A673 (cell line): Measurements from ENCODE around the gene ING4. TPM values are rescaled to one million over a fixed set of nuclear protein-coding genes. Genes with fewer than 3 reads are reported as not detected.

Experiments used
- BruUV-seq: library from RNA; stranded (reverse); fragments of 400-500 nt; replicated peaks from 2 replicates; lab custom pipeline; 2021; lab: Mats Ljungman, UMichigan
- CTCF ChIA-PET: fragments of 300-600 bp; sonication (Branson Sonifier 250); formaldehyde crosslinking; loops from one replicate; lab custom pipeline; 2022; ENCODE audit warnings: antibody characterized with exemption; lab: Charles Lee
- POLR2A ChIA-PET: fragments of 300-600 bp; sonication (Branson Sonifier 250); formaldehyde crosslinking; loops from one replicate; lab custom pipeline; 2022; ENCODE audit warnings: antibody characterized with exemption; ENCODE audit not compliant: low non-redundant PET; lab: Charles Lee
- DNase-seq: peaks from one replicate; pipeline ENCODE4 v3.0.0-alpha.2; 2015; ENCODE audit warnings: low spot score
- H3K27ac ChIP-seq: fragments of 200-600 bp; sonication (generic); 2 replicates; pipeline ENCODE4 v1.5.1; 2016; ENCODE audit warnings: mixed run types, low read depth, mild to moderate bottlenecking, mixed read lengths, antibody characterized with exemption, low read length; ENCODE audit not compliant: poor library complexity, severe bottlenecking
- H3K27me3 ChIP-seq: fragments of 200-600 bp; sonication (generic); replicated peaks from 2 replicates; pipeline ENCODE4 v1.6.1; 2017; ENCODE audit warnings: mixed run types, low read depth, mild to moderate bottlenecking, mixed read lengths, antibody characterized with exemption, low read length; ENCODE audit not compliant: insufficient read depth, poor library complexity
- H3K36me3 ChIP-seq: fragments of 200-600 bp; sonication (generic); 2 replicates; pipeline ENCODE4 v1.6.1; 2016; ENCODE audit warnings: mixed run types, mild to moderate bottlenecking, mixed read lengths, antibody characterized with exemption, low read length; ENCODE audit not compliant: insufficient read depth, poor library complexity, severe bottlenecking
- H3K4me1 ChIP-seq: fragments of 200-600 bp; sonication (generic); 2 replicates; pipeline ENCODE4 v1.6.1; 2017; ENCODE audit warnings: mixed run types, mild to moderate bottlenecking, mixed read lengths, antibody characterized with exemption, low read length; ENCODE audit not compliant: insufficient read depth, poor library complexity, severe bottlenecking
- H3K4me3 ChIP-seq: fragments of 200-600 bp; sonication (generic); 2 replicates; pipeline ENCODE4 v1.5.1; 2016; ENCODE audit warnings: low read depth, mixed run types, mild to moderate bottlenecking, mixed read lengths, low read length; ENCODE audit not compliant: poor library complexity, severe bottlenecking
- H3K9me3 ChIP-seq: fragments of 200-600 bp; sonication (generic); 2 replicates; pipeline ENCODE4 v1.6.1; 2016; ENCODE audit warnings: mixed run types, low read depth, mild to moderate bottlenecking, mixed read lengths, antibody characterized with exemption, low read length; ENCODE audit not compliant: poor library complexity, severe bottlenecking
- EZH2 ChIP-seq: fragments of 200-600 bp; sonication (generic); IDR thresholded peaks from 2 replicates; pipeline ENCODE4 v1.6.1; 2017; ENCODE audit warnings: borderline replicate concordance, low read depth, mild to moderate bottlenecking, mixed read lengths, antibody characterized with exemption, low read length; ENCODE audit not compliant: poor library complexity, severe bottlenecking
- intact Hi-C: fragments of 100-400 bp; cut with micrococcal nuclease; formaldehyde crosslinking; loops from one replicate; pipeline ENCODE4 v1.10.0; 2022; ENCODE audit not compliant: unreplicated experiment
- total RNA-seq: library from RNA; stranded (reverse); gene quantifications from 2 replicates; pipeline ENCODE4 v1.2.3, GENCODE V29; 2021
- TF ChIP-seq, protein P1 (sequence below): fragments of 300-800, 200-600 bp; sonication (generic); conservative IDR thresholded peaks from 2 replicates; pipeline ENCODE4 v1.5.1; 2017; ENCODE audit warnings: low read depth, mild to moderate bottlenecking, antibody characterized with exemption, low read length, moderate library complexity, mixed read lengths

ING4 gene
- total RNA-seq, 1 experiment from 2014 or later = 21.4 TPM

DNA sequence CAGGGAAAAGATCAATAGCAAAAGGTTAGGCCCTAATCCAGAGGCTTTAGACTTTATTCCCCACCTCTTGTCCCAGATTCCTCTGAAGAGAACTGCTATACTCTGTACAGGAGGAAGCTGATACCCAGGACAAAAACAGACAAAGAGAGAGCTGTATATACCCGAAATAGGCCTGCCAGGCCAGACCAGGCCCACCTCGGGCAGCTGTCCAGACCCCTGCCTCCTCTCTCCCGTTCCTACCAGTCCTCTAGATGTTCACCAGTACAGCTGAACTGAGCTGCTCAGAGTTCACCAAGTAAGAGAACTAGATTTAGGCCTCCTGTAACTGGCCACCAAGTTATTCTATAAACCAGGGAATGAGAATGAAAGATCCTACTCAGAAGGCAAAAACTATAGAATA lies 60.4 kb downstream of the ING4 start:
- no TSS peak for BruUV-seq
- H3K36me3 ChIP-seq = peaks cover 57% of the 10 kb centered on the region
- peak overlapping the region; percentile 11 for H3K4me3 ChIP-seq
- DNase-seq = no peak
- H3K9me3 ChIP-seq = no peaks in the 10 kb centered on the region
- H3K4me1 ChIP-seq = peaks cover 38% of the 10 kb centered on the region
- intact Hi-C loops = no loop called here
- ChIA-PET CTCF (no interaction called here), POLR2A (interaction anchor here (0.6 kb wide), 1 partner anchor 68 kb away, joined by 3 read pairs; the partner anchor contains the start of gene GAPDH)
- no peaks in the 10 kb centered on the region for H3K27me3 ChIP-seq
- peak overlapping the region; percentile 60 for H3K27ac ChIP-seq
- TF ChIP-seq EZH2 = no peak
- TF ChIP-seq, protein P1, sequence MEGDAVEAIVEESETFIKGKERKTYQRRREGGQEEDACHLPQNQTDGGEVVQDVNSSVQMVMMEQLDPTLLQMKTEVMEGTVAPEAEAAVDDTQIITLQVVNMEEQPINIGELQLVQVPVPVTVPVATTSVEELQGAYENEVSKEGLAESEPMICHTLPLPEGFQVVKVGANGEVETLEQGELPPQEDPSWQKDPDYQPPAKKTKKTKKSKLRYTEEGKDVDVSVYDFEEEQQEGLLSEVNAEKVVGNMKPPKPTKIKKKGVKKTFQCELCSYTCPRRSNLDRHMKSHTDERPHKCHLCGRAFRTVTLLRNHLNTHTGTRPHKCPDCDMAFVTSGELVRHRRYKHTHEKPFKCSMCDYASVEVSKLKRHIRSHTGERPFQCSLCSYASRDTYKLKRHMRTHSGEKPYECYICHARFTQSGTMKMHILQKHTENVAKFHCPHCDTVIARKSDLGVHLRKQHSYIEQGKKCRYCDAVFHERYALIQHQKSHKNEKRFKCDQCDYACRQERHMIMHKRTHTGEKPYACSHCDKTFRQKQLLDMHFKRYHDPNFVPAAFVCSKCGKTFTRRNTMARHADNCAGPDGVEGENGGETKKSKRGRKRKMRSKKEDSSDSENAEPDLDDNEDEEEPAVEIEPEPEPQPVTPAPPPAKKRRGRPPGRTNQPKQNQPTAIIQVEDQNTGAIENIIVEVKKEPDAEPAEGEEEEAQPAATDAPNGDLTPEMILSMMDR = no peak

Other genes starting within 250 kb of the ING4 start
- not detected in 2 replicates for gene CD27, start 218.2 kb downstream of the ING4 start, total RNA-seq
- gene TAPBPL, start 211.1 kb downstream of the ING4 start, total RNA-seq = 6.9 and 7.4 TPM in 2 replicates
- gene VAMP1, start 192.4 kb downstream of the ING4 start, total RNA-seq = 10.0 and 10.9 TPM in 2 replicates
- 378 and 401 TPM in 2 replicates for gene MRPL51, start 169.9 kb downstream of the ING4 start, total RNA-seq
- gene NCAPD2, start 169.0 kb downstream of the ING4 start, total RNA-seq = 125 and 128 TPM in 2 replicates
- 5,579 and 5,657 TPM in 2 replicates for gene GAPDH, start 128.6 kb downstream of the ING4 start, total RNA-seq
- 16.0 and 16.9 TPM in 2 replicates for gene IFFO1, start 107.1 kb downstream of the ING4 start, total RNA-seq
- 131 and 177 TPM in 2 replicates for gene NOP2, start 94.8 kb downstream of the ING4 start, total RNA-seq
- 281 and 296 TPM in 2 replicates for gene CHD4, start 55.7 kb downstream of the ING4 start, total RNA-seq
- gene LPAR5, start 27.2 kb downstream of the ING4 start, total RNA-seq = 0.15 and 0.17 TPM in 2 replicates
- 3.0 and 3.6 TPM in 2 replicates for gene ACRBP, start 15.7 kb downstream of the ING4 start, total RNA-seq
- 88.8 and 92.5 TPM in 2 replicates for gene ZNF384, start 26.3 kb upstream of the ING4 start, total RNA-seq
- 0.80 and 1.7 TPM in 2 replicates for gene PIANP, start 37.7 kb upstream of the ING4 start, total RNA-seq
- gene COPS7A, start 60.9 kb upstream of the ING4 start, total RNA-seq = 67.2 and 67.7 TPM in 2 replicates
- gene MLF2, start 90.0 kb upstream of the ING4 start, total RNA-seq = 242 and 254 TPM in 2 replicates
- gene PTMS, start 103.2 kb upstream of the ING4 start, total RNA-seq = 600 and 620 TPM in 2 replicates
- gene LAG3, start 109.4 kb upstream of the ING4 start, total RNA-seq = 4.1 and 5.5 TPM in 2 replicates
- not detected in 2 replicates for gene CD4, start 126.4 kb upstream of the ING4 start, total RNA-seq
- gene GPR162, start 158.7 kb upstream of the ING4 start, total RNA-seq = 18.3 and 23.2 TPM in 2 replicates
- 45.3 and 45.6 TPM in 2 replicates for gene P3H3, start 165.3 kb upstream of the ING4 start, total RNA-seq
- 20.7 and 21.8 TPM in 2 replicates for gene GNB3, start 177.8 kb upstream of the ING4 start, total RNA-seq
- 98.0 and 107 TPM in 2 replicates for gene CDCA3, start 188.2 kb upstream of the ING4 start, total RNA-seq
- gene USP5, start 189.0 kb upstream of the ING4 start, total RNA-seq = 209 and 224 TPM in 2 replicates
- 1,240 and 1,277 TPM in 2 replicates for gene TPI1, start 204.4 kb upstream of the ING4 start, total RNA-seq
- gene SPSB2, start 210.2 kb upstream of the ING4 start, total RNA-seq = 8.1 and 10.8 TPM in 2 replicates
- 7.7 and 13.6 TPM in 2 replicates for gene LRRC23, start 241.7 kb upstream of the ING4 start, total RNA-seq